ENCODE results near the gene AQP6.

The AQP6 gene

DNA sequence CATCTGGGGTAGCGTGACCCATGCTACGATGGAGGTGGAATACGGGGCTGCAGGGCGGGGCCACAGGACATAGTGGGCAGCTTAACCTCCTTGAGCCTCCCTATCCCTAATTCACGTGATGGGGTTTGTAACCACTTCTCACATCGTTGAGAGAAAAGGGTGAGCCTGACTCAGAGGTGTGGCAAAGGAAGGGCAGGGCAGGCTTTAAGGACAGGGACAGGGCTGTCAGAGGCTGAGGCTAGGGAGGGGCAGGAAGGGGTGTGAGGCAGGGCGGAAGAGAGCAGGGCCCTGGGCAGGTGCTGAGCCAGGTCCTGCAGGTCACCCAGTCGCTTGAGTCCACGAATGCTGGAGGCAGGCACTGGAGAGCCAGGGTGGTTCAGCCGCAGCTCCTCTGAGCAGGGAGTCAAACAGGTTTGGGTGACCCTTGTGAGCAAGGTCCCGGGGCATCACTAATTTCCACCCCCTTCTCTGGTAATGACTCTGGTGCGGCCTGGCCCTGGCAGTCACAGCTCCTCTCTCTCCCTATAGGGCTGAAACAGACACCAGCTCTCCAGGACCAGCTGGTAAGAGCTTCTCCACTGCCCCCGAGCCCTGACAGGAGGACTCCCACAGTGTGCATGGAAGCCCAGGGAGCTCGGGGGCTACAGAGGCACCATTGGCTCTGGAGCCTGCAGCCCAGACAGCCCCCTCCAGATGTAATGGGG, 29.7 kb upstream of the AQP6 start:
- DNase-seq (ENCODE audit: low read depth in 1 of 2, low spot score in 1 of 2) = no peak

DNA sequence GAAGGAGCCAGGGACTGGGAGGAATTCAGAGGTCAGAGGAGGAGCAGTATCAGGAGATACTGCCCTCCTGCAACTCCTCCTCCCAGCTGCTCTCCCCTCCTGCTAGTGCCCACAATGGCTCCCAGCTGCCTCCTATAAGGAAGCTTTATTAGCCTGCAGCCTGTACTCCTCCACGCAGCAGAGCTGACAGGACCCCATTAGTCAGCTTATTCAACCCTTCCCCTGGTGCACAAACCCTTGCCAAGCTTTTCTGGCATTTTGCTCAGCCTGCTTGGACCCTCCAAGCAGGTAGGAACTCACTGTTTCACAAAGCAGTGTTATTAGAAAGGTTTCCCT, 29.2 kb upstream of the AQP6 start:
- no peak for DNase-seq (ENCODE audit: low read depth in 1 of 2, low spot score in 1 of 2)

DNA sequence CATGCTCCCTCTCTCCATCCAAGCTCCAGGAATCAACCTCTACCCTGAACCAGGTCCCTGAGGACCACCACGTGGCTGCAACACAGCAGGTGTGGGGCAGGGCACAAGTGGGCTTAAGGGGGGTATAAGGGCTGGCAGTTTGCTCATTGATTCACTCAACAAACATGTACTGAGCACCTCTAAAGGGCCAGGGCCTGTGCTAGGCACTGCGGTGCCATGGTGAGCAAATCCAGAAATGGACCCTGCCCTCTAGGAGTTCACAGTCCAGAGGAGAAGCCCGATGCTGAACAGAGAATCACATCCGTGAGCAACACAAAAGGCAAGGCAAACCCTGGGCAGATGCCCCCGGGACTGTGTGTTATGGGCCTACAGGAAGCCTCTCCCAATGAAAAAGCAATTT, 28.7 kb upstream of the AQP6 start:
- no peak for DNase-seq (ENCODE audit: low read depth in 1 of 2, low spot score in 1 of 2)

DNA sequence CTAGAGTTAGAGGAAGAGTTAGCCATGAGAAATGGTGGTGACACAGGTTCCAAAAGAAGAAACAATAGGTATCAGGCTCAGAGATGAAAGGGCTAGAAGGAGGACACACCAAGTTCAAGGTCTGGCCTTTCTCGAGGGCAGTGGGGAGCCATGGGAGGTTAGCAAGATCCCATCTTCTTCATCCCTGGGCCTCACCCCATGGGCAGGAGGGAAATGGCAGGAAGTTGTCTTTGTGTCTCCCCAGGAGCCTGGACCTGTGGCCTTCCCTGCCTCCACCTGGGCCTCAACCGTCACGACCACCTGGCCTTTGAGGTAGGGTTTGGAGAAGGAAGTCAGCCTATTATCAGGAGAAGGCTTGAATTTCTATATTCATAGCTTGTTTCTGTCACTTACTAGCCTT, 28.0 kb upstream of the AQP6 start:
- no peak for DNase-seq (ENCODE audit: low read depth in 1 of 2, low spot score in 1 of 2)

DNA sequence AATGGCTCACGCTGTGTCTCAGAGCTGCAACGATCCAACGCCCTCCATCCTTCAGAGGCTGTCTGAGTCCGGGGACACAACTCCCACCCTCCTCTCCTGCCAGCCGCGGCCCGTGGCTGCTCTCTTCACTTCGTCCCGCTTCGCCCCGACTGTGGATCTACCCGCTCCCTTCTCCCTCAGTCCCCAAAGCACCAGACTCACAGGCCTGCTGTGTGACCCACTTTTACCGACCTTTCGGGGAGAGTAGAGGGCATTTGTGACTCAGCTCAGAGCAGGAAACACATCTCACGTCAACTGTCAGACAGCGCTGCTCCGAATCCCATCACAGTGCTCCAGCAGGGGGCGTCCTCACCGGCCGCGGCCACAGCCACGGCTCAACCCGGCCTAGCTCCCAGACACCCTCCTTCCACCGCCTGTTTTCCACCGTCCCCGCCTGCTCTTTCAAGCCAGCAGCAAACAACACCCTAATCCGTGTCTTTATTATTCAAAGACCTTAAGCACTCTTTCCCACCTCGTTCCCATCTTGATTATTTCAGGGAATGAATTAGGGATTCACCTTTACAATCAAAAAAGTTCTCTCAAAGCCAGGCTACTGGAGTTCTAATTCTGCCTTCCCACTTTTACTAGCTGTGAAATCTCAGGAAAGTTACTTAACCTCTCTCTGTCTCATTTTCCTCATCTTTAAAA, 27.2 kb upstream of the AQP6 start:
- DNase-seq (ENCODE audit: low read depth in 1 of 2, low spot score in 1 of 2) = peak; percentile 68 to 79

DNA sequence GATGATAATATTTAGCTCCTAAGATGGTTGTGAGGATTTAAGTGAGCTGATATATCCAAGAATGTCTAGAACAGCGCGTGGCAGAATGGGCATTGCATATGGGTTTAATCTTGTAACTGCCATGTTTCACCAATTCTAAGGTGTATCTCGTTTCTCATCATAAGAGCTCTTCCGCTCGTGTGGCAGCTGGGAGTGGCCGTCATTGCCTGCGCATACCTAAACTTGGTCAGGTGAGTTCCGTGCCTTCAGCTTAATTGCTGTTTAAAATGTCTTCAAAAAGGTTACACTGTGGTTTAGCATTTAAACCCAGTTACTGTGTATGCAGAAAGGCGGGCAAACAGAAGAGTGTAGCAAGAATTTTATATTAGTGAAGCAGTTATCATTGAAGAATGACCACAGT, 26.7 kb upstream of the AQP6 start:
- no peak for DNase-seq (ENCODE audit: low read depth in 1 of 2, low spot score in 1 of 2)

DNA sequence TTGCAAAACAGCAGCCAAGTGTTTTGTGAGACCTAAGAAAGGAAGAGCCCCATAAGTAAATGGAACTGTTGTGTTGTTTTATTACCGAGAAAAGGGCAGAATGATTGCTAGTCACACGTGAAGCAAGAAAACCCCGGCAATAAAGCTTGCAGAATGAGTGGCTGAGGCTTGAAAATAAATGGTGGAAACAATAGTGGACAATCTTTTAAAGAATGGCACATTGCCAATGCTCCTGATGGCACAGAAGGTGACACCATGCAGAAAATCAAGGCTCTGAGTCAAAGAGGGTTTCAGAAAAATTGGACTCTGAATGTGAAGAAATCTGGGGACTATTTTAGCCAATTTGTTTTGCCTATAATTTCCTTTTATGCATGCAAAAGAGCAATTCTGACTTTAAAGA, 26.2 kb upstream of the AQP6 start:
- DNase-seq (ENCODE audit: low read depth in 1 of 2, low spot score in 1 of 2) = no peak

DNA sequence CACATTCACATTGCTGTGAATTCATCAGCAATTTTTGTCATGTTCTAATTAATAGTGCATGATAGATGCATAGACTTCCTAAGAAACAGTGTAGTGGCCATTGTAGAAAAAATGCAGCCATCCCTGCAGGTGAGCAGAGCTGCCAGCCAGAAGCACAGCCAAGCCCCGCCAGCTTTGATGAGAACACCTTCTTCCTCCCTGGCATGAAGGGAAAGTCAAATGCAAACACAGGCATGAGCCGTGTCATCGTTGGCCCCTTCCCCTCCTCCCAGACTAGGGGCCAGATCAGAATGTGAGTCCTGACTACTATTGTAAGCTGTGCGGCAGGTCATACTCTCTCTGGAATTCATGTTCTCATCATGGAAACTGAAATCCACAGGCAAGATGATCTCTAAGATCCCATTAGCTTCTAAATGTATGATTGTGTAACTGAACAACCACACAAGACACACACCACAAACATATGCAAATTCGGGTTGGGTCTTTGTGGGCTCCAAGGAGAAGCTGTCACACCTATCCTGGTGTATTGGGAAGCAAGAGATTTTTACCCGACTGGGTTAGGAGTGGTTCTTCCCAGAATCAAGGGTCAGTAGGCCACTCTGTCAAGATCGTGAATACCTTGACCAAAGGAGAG, 25.0 kb upstream of the AQP6 start:
- DNase-seq (ENCODE audit: low read depth in 1 of 2, low spot score in 1 of 2) = no peak

DNA sequence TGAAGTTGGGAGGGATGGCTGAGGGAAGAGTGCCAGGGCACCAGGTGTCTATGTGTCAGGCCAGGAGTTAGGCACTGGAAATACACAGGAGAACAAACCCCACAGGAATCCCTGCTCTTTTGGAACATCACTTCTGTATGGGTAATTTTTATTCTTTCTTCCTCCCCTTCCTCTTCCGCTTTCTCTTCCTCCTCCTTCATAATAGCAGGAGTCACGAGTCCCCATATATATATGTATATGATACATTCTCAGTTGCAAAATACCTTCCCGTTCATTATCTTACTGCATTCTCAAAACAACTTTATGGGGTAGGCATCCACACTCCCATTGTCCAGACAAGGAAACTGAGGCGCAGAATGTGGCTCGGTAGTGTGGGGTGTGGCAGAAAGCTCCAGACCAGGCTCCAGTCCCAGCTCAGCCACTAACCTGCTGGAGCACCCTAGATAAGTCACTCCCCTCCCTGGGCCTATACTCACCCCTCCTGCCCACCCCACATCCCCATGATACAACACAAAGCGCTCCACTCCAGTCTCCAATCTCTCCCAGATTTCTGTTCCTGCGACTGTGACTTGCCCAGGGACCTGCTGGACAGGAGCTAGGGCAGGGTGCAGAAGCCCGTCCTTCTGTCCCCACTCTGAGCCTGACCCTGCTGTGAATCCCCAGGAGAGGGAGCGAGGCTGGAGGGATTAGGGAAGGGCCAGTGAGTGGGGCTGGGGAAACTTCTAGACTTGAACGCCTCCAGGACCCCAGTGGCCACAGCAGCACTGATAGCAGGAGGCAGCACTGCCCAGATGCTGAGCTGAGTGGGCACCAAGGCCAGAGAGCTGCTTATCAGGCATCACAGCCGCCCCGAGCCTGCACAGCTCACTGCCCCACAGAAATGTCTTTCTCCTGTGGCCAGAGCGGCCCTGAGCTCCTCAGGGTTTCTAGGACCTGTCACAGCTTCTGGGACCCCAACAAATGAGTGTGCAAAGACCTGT, 23.6 kb upstream of the AQP6 start:
- no peak for DNase-seq (ENCODE audit: low read depth in 1 of 2, low spot score in 1 of 2)

DNA sequence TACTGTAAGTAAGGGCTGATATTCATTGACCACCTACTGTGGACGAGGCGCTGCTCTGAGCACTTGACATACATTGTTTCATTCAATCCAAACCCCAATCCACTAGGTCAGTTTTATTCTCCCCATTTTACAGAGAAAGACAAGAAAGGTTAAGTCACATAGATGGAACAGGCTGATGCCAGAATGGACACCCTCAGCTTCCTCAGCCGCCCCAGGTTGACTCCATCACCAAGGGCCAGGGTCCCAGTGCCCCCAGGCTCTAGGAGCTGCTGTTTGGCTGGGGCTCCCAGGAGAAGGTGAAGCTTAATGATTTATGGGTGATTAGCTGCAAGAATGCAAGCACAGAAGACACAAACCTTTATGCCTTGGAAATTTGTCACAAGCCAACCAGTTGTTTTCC, 22.9 kb upstream of the AQP6 start:
- DNase-seq (ENCODE audit: low read depth in 1 of 2, low spot score in 1 of 2) = no peak

DNA sequence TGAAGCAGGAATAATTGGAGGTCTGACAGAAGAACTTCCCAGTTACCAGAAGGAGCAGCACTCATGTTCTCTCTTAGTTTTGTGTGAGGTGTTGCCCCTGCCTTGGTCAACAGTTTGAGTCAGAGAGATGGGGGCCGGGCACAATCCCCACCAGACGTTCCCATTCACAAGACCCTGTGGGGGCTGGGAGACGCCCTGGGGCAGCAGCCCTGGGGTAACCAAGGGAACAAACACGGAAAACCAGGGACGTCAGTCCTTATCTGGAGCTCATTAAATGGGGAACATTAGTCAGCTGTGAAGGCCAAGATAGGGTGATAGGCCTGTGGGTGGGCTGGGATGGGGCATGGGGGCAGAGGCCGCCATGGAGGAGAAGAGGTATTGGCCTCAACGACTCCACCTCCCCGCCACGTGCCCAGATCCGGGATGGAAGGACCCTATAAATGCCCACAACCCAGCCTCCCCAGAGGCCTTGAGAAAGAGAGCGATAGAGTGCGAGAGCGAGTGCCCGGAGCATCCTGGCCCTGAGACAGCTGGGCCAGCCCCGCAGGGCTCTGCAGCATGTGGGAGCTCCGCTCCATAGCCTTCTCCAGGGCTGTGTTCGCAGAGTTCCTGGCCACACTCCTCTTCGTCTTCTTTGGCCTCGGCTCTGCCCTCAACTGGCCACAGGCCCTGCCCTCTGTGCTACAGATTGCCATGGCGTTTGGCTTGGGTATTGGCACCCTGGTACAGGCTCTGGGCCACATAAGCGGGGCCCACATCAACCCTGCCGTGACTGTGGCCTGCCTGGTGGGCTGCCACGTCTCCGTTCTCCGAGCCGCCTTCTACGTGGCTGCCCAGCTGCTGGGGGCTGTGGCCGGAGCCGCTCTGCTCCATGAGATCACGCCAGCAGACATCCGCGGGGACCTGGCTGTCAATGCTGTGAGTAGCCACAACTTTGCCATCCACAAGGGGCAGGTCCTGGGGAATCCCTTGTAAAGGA, 22.2 kb upstream of the AQP6 start, which contains the start of gene AQP2:
TSS of gene AQP2 (plus strand) at position 465 of the 979 bp plus-strand sequence. CDS start at position 559, 94 bp downstream.
- DNase-seq (ENCODE audit: low read depth in 1 of 2, low spot score in 1 of 2) = no peak

DNA sequence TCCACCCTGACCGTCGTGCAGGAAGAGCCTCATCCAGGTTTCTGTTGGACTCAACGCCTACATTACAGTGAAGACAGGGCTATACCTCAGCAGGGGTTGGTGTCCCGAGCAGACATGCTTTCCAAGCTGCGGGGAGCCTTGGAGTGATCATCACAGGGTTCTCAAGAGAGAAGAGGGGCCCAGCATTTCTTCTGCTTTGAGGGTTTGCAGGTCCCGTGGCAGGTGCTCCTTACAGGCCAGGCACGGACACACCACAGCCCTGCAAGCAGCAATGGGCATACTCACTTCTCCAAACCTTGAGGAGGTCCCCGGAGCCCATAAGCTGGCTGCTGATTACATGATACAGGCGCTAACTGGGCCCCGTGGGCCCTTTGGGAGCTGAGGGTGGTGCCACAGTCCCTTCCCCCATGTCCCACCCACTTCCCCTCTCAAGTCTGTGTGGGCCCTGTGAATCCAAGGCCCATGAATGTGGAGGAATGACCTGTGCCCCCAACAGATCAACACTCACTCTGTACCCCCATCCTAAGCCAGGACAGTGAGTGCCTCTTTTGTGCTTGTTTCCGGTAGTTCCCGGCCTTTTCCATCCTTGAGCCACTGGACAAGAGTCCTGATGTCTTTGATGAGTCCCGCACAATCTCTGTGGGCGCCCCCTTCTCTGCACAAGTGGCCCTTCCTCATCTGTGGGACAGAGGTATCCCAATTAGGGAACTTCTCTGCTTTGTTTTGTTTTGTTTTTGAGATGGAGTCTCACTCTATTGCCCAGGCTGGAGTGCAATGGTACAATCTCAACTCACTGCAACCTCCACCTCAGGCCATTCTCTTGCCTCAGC, 21.1 kb upstream of the AQP6 start:
- no peak for DNase-seq (ENCODE audit: low read depth in 1 of 2, low spot score in 1 of 2)

DNA sequence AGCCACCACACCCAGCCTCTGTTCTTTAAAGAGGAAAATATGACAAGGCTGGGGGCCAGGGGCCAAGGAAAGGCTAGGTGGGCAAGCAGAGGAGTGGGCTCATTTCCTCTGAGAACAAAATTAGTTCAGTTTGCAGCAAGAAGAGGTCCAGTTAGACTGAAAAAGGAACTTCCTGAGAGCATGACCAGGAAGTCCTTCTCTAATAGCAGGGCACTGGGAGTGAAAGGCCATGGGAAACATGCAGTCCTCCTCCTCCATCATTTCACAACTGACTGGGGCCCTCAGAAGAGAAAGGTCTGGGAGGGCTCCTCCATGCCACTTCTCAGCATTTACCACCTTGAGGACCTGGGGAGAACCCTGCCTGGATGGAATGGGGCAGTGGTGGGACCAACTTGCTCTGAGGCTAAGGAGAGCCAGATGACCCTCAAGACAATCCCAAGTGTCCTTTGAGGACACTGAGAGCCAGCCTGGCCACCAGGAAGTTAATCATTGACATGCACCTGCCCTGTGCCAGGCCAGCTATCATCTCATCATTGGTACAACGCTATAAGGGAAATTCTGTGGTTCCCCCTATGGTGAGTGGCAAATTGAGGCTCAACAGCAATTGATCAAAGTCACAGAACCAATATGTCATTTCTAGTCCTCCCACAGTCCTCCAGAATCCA, 20.2 kb upstream of the AQP6 start:
- DNase-seq (ENCODE audit: low read depth in 1 of 2, low spot score in 1 of 2) = no peak

DNA sequence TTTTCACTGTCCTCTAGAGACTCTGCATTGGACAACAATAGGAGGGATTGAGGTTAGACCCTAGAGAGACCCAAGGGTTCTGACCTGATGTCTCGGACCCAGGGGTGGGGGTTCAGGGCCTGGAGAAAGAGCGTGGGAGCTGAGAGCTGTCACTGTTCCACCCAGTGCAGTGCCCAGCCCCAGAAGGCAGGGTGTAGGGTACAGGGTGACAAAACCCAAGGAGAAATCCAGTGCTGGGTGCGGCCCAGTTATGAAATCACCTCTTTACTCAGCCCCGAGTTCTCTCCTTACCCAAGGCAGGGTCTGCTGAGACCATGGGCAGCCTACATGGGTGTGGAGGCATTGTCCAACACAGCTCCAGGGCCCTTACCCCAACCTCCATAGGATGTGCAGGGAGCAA, 19.6 kb upstream of the AQP6 start:
- DNase-seq (ENCODE audit: low read depth in 1 of 2, low spot score in 1 of 2) = no peak

DNA sequence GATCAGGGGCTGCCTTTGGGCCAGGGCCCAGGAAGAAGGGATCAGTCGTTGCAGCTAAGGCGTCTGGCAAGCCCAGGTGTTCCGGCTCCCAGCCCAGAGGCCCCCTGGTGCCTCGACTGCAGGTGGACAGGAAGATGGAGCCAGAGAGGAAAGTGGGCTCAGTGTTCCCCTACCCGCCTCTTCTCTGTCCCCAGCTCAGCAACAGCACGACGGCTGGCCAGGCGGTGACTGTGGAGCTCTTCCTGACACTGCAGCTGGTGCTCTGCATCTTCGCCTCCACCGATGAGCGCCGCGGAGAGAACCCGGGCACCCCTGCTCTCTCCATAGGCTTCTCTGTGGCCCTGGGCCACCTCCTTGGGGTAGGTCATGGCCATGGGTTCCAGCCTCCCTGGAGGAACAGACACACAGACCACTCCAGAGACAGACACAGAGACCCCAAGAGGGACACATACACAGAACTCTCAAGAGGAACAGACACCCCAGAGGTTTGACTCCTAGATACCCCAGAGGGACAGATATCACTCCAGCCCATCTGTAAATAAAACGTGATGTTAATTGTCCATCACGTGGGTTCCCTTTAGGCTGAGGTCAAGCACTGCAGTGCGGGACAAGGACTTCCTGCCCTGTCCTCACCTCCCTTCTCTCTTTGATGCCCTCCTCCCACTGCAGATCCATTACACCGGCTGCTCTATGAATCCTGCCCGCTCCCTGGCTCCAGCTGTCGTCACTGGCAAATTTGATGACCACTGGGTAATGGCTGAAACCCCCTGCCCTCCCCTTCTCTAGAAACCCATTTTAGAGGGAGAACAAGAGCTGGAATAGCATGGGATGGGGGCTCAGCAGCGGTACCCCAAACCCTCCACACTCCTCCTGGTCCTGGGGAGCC, 18.5 kb upstream of the AQP6 start:
- DNase-seq (ENCODE audit: low read depth in 1 of 2, low spot score in 1 of 2) = no peak

DNA sequence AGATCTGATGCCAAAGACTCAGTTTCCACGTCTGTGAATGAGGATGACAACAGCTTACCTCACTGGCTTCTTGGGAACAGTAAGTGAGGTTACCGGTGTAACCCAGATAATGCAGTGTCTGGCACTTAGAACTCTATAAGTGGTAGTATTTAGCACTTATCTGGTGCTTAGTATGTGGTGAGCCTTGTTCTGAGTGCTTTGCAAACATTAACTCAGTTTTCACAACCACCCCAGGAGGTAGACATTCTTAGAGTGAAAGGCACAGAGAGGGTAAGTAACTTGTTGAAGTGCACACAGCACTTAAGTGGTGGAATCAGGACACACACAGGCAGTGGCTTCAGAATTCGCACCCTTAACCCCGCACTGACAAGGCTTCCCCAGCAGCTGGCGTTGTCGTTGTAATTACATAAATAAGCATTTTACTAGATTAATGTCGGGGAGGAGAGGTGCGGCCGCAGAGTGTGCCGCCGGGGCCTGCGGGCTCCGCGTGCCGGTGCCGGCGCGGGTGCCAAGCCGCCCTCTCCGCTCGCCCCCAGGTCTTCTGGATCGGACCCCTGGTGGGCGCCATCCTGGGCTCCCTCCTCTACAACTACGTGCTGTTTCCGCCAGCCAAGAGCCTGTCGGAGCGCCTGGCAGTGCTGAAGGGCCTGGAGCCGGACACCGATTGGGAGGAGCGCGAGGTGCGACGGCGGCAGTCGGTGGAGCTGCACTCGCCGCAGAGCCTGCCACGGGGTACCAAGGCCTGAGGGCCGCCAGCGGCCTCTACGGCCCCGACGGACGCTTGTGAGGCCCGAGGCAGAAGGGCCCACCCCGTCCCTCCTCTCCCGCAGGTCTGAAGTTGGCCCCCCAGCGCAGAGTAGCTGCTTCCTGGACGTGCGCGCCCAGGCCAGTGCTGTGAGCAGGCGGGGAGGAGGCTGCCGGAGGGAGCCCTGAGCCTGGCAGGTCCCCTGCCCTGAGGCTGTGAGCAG, 17.6 kb upstream of the AQP6 start:
- DNase-seq (ENCODE audit: low read depth in 1 of 2, low spot score in 1 of 2) = no peak
